Cerebellar cortex (tissue), 1 donor: ENCODE results near the gene ABCG1.

Experiments used
- DNase-seq: peaks from one replicate; pipeline ENCODE4 v3.0.0-alpha.2; 2015; ENCODE audit warnings: low spot score

ABCG1 gene

GRCh38 chr21:42271065-42271464 lies 52.1 kb downstream of the ABCG1 start:
- DNase-seq, result no peak

- DNase-seq, result no peak
These were observed 53.4 kb downstream of the ABCG1 start for GRCh38 chr21:42272109-42272962.

GRCh38 chr21:42272984-42273600 lies 54.2 kb downstream of the ABCG1 start:
- DNase-seq, result no peak

GRCh38 chr21:42276076-42276475 lies 57.1 kb downstream of the ABCG1 start:
- DNase-seq, result no peak

GRCh38 chr21:42276526-42277154 lies 57.7 kb downstream of the ABCG1 start:
- DNase-seq, result peak; percentile 19

GRCh38 chr21:42277593-42277992 lies 58.7 kb downstream of the ABCG1 start:
- DNase-seq, result no peak

GRCh38 chr21:42278451-42279149 lies 59.7 kb downstream of the ABCG1 start:
- no peak for DNase-seq

- peak; percentile 42 for DNase-seq
These were observed 60.5 kb downstream of the ABCG1 start for GRCh38 chr21:42279341-42279871.

- DNase-seq, result no peak
These were observed 60.9 kb downstream of the ABCG1 start for GRCh38 chr21:42279888-42280287.

GRCh38 chr21:42280356-42281180 lies 61.6 kb downstream of the ABCG1 start:
- DNase-seq, result no peak

- no peak for DNase-seq
These were observed 62.3 kb downstream of the ABCG1 start for GRCh38 chr21:42281181-42281680.

- DNase-seq, result no peak
These were observed 63.1 kb downstream of the ABCG1 start for GRCh38 chr21:42282021-42282420.

- no peak for DNase-seq
These were observed 63.8 kb downstream of the ABCG1 start for GRCh38 chr21:42282715-42283114.

GRCh38 chr21:42285569-42286245 lies 66.8 kb downstream of the ABCG1 start:
- DNase-seq, result no peak

GRCh38 chr21:42286416-42286815 lies 67.5 kb downstream of the ABCG1 start:
- no peak for DNase-seq

- no peak for DNase-seq
These were observed 68.5 kb downstream of the ABCG1 start for GRCh38 chr21:42287193-42288083.

GRCh38 chr21:42288962-42289361 lies 70.0 kb downstream of the ABCG1 start:
- no peak for DNase-seq

GRCh38 chr21:42289926-42290325 lies 71.0 kb downstream of the ABCG1 start:
- no peak for DNase-seq

- DNase-seq, result no peak
These were observed 71.6 kb downstream of the ABCG1 start for GRCh38 chr21:42290505-42290904.
